Astrocyte of the cerebellum (primary cell): ENCODE results near the gene HSPB9.

Source experiments
- DNase-seq: peaks from one replicate; pipeline ENCODE4 v3.0.0-alpha.2; 2011; ENCODE audit warnings: low read depth
- H3K4me3 ChIP-seq: 2 replicates; pipeline ENCODE4 v1.5.1; 2011; ENCODE audit warnings: mild to moderate bottlenecking, low read depth, low read length, moderate library complexity
- CTCF ChIP-seq: IDR thresholded peaks from 2 replicates; pipeline ENCODE4 v1.5.1; 2012; ENCODE audit warnings: low read length, low read depth, moderate library complexity, mild to moderate bottlenecking; ENCODE audit errors: missing control alignments
- in situ Hi-C: cut with HindIII; loops from 2 replicates; pipeline ENCODE4 v1.10.0; 2017; ENCODE audit warnings: low sequenced_read_pairs

Gene HSPB9

GRCh38 chr17:42110301-42111264, 12.0 kb upstream of the HSPB9 start:
- no peak for DNase-seq

GRCh38 chr17:42111265-42111636, 11.4 kb upstream of the HSPB9 start:
- DNase-seq, result no peak
- no peak overlapping the region for H3K4me3 ChIP-seq
- in situ Hi-C loops, result loop anchor here (5.0 kb wide), 1 partner anchor 144 kb away; the partner anchor contains the start of gene CNP
- TF ChIP-seq CTCF, result no peak

More at GRCh38 chr17:42110301-42111264, 12.0 kb upstream of the HSPB9 start:
- no peak for TF ChIP-seq CTCF
- in situ Hi-C loops, result loop anchor here (5.0 kb wide), 1 partner anchor 143 kb away; the partner anchor contains the start of gene CNP
- no peak overlapping the region for H3K4me3 ChIP-seq

- H3K4me3 ChIP-seq, result no peak overlapping the region
- TF ChIP-seq CTCF, result no peak
- no peak for DNase-seq
- in situ Hi-C loops, result loop anchor here (5.0 kb wide), 1 partner anchor 145 kb away; the partner anchor contains the start of gene CNP
These were observed 10.6 kb upstream of the HSPB9 start for GRCh38 chr17:42111871-42112551.

- in situ Hi-C loops, result loop anchor here (5.0 kb wide), 1 partner anchor 145 kb away; the partner anchor contains the start of gene CNP
- peak; percentile 22 for DNase-seq
- no peak for TF ChIP-seq CTCF
- H3K4me3 ChIP-seq, result no peak within 1 kb of the TSS
These were observed 9.9 kb upstream of the HSPB9 start, which contains the start of gene DHX58 for GRCh38 chr17:42112552-42113176. DHX58 (minus strand) TSS chr17:42112714; CDS start chr17:42111892, 822 bp downstream.

- DNase-seq, result no peak
- no peak for TF ChIP-seq CTCF
These were observed 9.1 kb upstream of the HSPB9 start for GRCh38 chr17:42113293-42114069.

More at GRCh38 chr17:42113293-42114069, 9.1 kb upstream of the HSPB9 start:
- no peak overlapping the region for H3K4me3 ChIP-seq
- in situ Hi-C loops, result loop anchor here (5.0 kb wide), 1 partner anchor 146 kb away; the partner anchor contains the start of gene CNP
